Esophagus squamous epithelium (tissue), 5 donors: Measurements from ENCODE around the gene NAP1L4. TPM values are rescaled to one million over a fixed set of nuclear protein-coding genes. Genes with fewer than 3 reads are reported as not detected.

Source experiments
- DNase-seq: peaks from one replicate; lab custom pipeline; 2025; lab: John Stamatoyannopoulos, UW
- H3K27ac ChIP-seq, 4 donors: fragments of 200-600 bp; sonication (generic); one replicate each; pipeline ENCODE4 v1.5.1; 2016 to 2019; ENCODE audit warnings: mild to moderate bottlenecking in 1 of 4
- H3K27me3 ChIP-seq, 4 donors: fragments of 200-600 bp; sonication (generic); 1 replicate in 3 of 4; 2 replicates in 1 of 4; pipeline versions ENCODE4 v1.5.1 to v1.6.0; 2017 to 2021; ENCODE audit warnings: antibody characterized with exemption in 1 of 4
- H3K36me3 ChIP-seq, 3 donors: fragments of 200-600 bp; sonication (generic); one replicate each; pipeline ENCODE4 v1.5.1; 2016 to 2019
- H3K4me1 ChIP-seq, 3 donors: fragments of 200-600 bp; sonication (generic); one replicate each; pipeline ENCODE4 v1.5.1; 2017 to 2019
- H3K4me3 ChIP-seq, 4 donors: fragments of 200-600 bp; sonication (generic); 1 replicate in 3 of 4; 2 replicates in 1 of 4; pipeline ENCODE4 v1.5.1; 2016 to 2019; ENCODE audit warnings: mild to moderate bottlenecking in 2 of 4, moderate library complexity in 1 of 4
- H3K9me3 ChIP-seq, 3 donors: fragments of 200-600 bp; sonication (generic); one replicate each; pipeline ENCODE4 v1.5.1; 2016 to 2019
- CTCF ChIP-seq, 6 experiments: fragments of 450-650 bp in 4 of 6; fragments of 200-600 bp in 2 of 6; sonication (generic) in 2 of 6; IDR thresholded peaks; one replicate each; pipeline ENCODE4 v1.5.1; 2016 to 2019; ENCODE audit warnings: antibody characterized with exemption in 6 of 6, mild to moderate bottlenecking in 4 of 6, moderate library complexity in 4 of 6
- POLR2A ChIP-seq, 4 donors: fragments of 450-650 bp; IDR thresholded peaks; one replicate each; pipeline ENCODE4 v1.6.1; 2017; ENCODE audit warnings: antibody characterized with exemption in 4 of 4, mild to moderate bottlenecking in 4 of 4, moderate library complexity in 3 of 4
- WGBS, 2 donors: methylation state at CpG; one replicate each; pipeline ENCODE4 v1.1.5; 2018; 5-methylcytosine and 5-hydroxymethylcytosine counted together
- intact Hi-C: fragments of 100-400 bp; cut with DNase I; formaldehyde crosslinking; loops from one replicate; pipeline ENCODE4 v1.15.0; 2022
- total RNA-seq, 4 donors: library from RNA; depleted of rRNA; stranded (reverse); fragments of >200 nt; gene quantifications; one replicate each; pipeline ENCODE4 v1.1.0, GENCODE V29; 2016
- donor health status: DM: yes; HTN: yes; CAD: no.

NAP1L4 gene
- total RNA-seq, 4 donors from 2014 or later: 108 to 140 (median 121) TPM

GRCh38 chr11:3003396-3004231 lies 11.5 kb upstream of the NAP1L4 start:
- WGBS, 2 donors: 59 to 61% methylated on average over 6 to 9 of the region's 12 CpGs
- H3K36me3 ChIP-seq: peaks cover 5 to 90% (median 8%) of the 10 kb centered on the region in 3 donors
- DNase-seq: no peak
- no peak for TF ChIP-seq CTCF (IDR thresholded peaks at IDR 0.05)
- TF ChIP-seq POLR2A (IDR thresholded peaks at IDR 0.05): peak in 1 of 4 donors; percentile 45
- intact Hi-C loops: no loop called here
- no peaks in the 10 kb centered on the region for H3K9me3 ChIP-seq
- H3K4me1 ChIP-seq: peaks cover 35 to 66% (median 47%) of the 10 kb centered on the region in 3 donors
- no peaks in the 10 kb centered on the region for H3K27me3 ChIP-seq
- peak overlapping the region in 1 of 4 donors; percentile 0 for H3K4me3 ChIP-seq
- peak overlapping the region; percentile 60 to 88 (median 82) for H3K27ac ChIP-seq

- intact Hi-C loops: no loop called here
- TF ChIP-seq CTCF (IDR thresholded peaks at IDR 0.05) (no peak), POLR2A (IDR thresholded peaks at IDR 0.05) (no peak)
- Histone ChIP-seq H3K27me3 (no peaks in the 10 kb centered on the region), H3K4me3 (no peak overlapping the region), H3K27ac (peak overlapping the region; percentile 60 to 88 (median 82)), H3K9me3 (no peaks in the 10 kb centered on the region), H3K4me1 (peaks cover 35 to 73% (median 47%) of the 10 kb centered on the region in 3 donors), H3K36me3 (peaks cover 5 to 83% (median 8%) of the 10 kb centered on the region in 3 donors)
- WGBS, 2 donors: 71 to 82% methylated on average over 4 to 6 of the region's 8 CpGs
- DNase-seq: no peak
Measured at GRCh38 chr11:3002871-3003270, 10.7 kb upstream of the NAP1L4 start.

GRCh38 chr11:3002351-3002861 lies 10.3 kb upstream of the NAP1L4 start:
- intact Hi-C loops: no loop called here
- DNase-seq: no peak
- H3K4me3 ChIP-seq: no peak overlapping the region
- H3K9me3 ChIP-seq: no peaks in the 10 kb centered on the region
- peaks cover 35 to 74% (median 47%) of the 10 kb centered on the region in 3 donors for H3K4me1 ChIP-seq
- no peaks in the 10 kb centered on the region for H3K27me3 ChIP-seq
- 86 to 89% methylated on average over 3 to 4 of the region's 8 CpGs for WGBS, 2 donors
- peak overlapping the region in 3 of 4 donors; percentile 80 to 88 (median 84) for H3K27ac ChIP-seq
- H3K36me3 ChIP-seq: peaks cover 5 to 78% (median 8%) of the 10 kb centered on the region in 3 donors
- TF ChIP-seq CTCF (IDR thresholded peaks at IDR 0.05): no peak
- TF ChIP-seq POLR2A (IDR thresholded peaks at IDR 0.05): no peak

GRCh38 chr11:3001496-3001895 lies 9.4 kb upstream of the NAP1L4 start:
- WGBS, 2 donors: 50 to 53% methylated on average over 3 to 5 of the region's 6 CpGs
- peak overlapping the region; percentile 77 to 89 (median 86) for H3K27ac ChIP-seq
- no peaks in the 10 kb centered on the region for H3K9me3 ChIP-seq

More at GRCh38 chr11:3001496-3001895, 9.4 kb upstream of the NAP1L4 start:
- intact Hi-C loops: no loop called here
- Histone ChIP-seq H3K36me3 (peaks cover 5 to 69% (median 5%) of the 10 kb centered on the region in 3 donors), H3K27me3 (no peaks in the 10 kb centered on the region), H3K4me3 (no peak overlapping the region), H3K4me1 (peaks cover 35 to 74% (median 47%) of the 10 kb centered on the region in 3 donors)
- TF ChIP-seq CTCF (IDR thresholded peaks at IDR 0.05) (no peak), POLR2A (IDR thresholded peaks at IDR 0.05) (no peak)
- DNase-seq: no peak
